Gastrocnemius medialis (tissue), 4 donors: ENCODE measurements around the gene UNC5A.

ENCODE experiments used
- POLR2A ChIP-seq, 2 donors: fragments of 450-650 bp; IDR thresholded peaks; one replicate each; pipeline ENCODE4 v1.6.1; 2017; ENCODE audit warnings: antibody characterized with exemption in 2 of 2, mild to moderate bottlenecking in 2 of 2, moderate library complexity in 2 of 2
- TF ChIP-seq, protein P1 (sequence below), 5 experiments: fragments of 450-650 bp in 3 of 5; fragments of 200-600 bp in 2 of 5; sonication (generic) in 2 of 5; IDR thresholded peaks in 4 of 5; conservative IDR thresholded peaks in 1 of 5; 1 replicate in 4 of 5; 2 replicates in 1 of 5; pipeline ENCODE4 v1.5.1; 2016 to 2019; ENCODE audit warnings: antibody characterized with exemption in 5 of 5, mild to moderate bottlenecking in 3 of 5, moderate library complexity in 3 of 5

- TF ChIP-seq, protein P1, sequence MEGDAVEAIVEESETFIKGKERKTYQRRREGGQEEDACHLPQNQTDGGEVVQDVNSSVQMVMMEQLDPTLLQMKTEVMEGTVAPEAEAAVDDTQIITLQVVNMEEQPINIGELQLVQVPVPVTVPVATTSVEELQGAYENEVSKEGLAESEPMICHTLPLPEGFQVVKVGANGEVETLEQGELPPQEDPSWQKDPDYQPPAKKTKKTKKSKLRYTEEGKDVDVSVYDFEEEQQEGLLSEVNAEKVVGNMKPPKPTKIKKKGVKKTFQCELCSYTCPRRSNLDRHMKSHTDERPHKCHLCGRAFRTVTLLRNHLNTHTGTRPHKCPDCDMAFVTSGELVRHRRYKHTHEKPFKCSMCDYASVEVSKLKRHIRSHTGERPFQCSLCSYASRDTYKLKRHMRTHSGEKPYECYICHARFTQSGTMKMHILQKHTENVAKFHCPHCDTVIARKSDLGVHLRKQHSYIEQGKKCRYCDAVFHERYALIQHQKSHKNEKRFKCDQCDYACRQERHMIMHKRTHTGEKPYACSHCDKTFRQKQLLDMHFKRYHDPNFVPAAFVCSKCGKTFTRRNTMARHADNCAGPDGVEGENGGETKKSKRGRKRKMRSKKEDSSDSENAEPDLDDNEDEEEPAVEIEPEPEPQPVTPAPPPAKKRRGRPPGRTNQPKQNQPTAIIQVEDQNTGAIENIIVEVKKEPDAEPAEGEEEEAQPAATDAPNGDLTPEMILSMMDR (IDR thresholded peaks at IDR 0.05 in 4 of 5, conservative IDR thresholded peaks at IDR 0.05 in 1 of 5) = no peak
- TF ChIP-seq POLR2A (IDR thresholded peaks at IDR 0.05) = no peak
Measured at GRCh38 chr5:176832162-176832561, 21.8 kb downstream of the UNC5A start.
